Lung (tissue), 12 donors: ENCODE measurements around the gene TRIM56. TPM values are rescaled to one million over a fixed set of nuclear protein-coding genes. Genes with fewer than 3 reads are reported as not detected.
A peak's percentile ranks its signal among the peaks of the same experiment; 100 is the strongest.
"Not testable (repeated sequence)": the region's sequence is repeated elsewhere in the genome, so short reads cannot be mapped to it uniquely, and the experiment has no call there.

Experiments
- ATAC-seq: fragments of 200-7000 bp; cut with Tn5 transposase; one replicate; pipeline ENCODE4 v1.9.1; 2020; ENCODE audit warnings: moderate number of reproducible peaks; ENCODE audit not compliant: insufficient read depth, low FRiP score
- DNase-seq, 3 donors: peaks; one replicate each; pipeline ENCODE4 v3.0.0-alpha.2; 2013 to 2017
- H3K27ac ChIP-seq, 2 donors: one replicate each; pipeline ENCODE4 v1.5.1; 2013; ENCODE audit warnings: mild to moderate bottlenecking in 2 of 2, moderate library complexity in 2 of 2, control low read depth in 1 of 2, inconsistent platforms in 1 of 2, low read depth in 1 of 2, low read length in 1 of 2
- H3K27me3 ChIP-seq, 3 donors: one replicate each; pipeline ENCODE4 v1.5.1; 2013; ENCODE audit warnings: low read length in 2 of 3; ENCODE audit not compliant: control insufficient read depth in 3 of 3, insufficient read depth in 3 of 3
- H3K36me3 ChIP-seq, 4 donors: one replicate each; pipeline ENCODE4 v1.5.1; 2013; ENCODE audit warnings: low read length in 4 of 4, mild to moderate bottlenecking in 1 of 4, moderate library complexity in 1 of 4; ENCODE audit not compliant: control insufficient read depth in 4 of 4, insufficient read depth in 4 of 4
- H3K4me1 ChIP-seq, 5 donors: one replicate each; pipeline ENCODE4 v1.5.1; 2013; ENCODE audit warnings: low read length in 5 of 5, mild to moderate bottlenecking in 2 of 5, moderate library complexity in 1 of 5; ENCODE audit not compliant: control insufficient read depth in 5 of 5, insufficient read depth in 5 of 5
- H3K4me3 ChIP-seq: one replicate; pipeline ENCODE4 v1.5.1; 2013; ENCODE audit warnings: mild to moderate bottlenecking, control low read depth, moderate library complexity
- H3K9ac ChIP-seq, 2 donors: one replicate each; pipeline ENCODE4 v1.5.1; 2013; ENCODE audit warnings: low read length in 2 of 2, control low read depth in 1 of 2; ENCODE audit not compliant: insufficient read depth in 1 of 2
- H3K9me3 ChIP-seq, 4 donors: one replicate each; pipeline ENCODE4 v1.5.1; 2013; ENCODE audit warnings: low read length in 3 of 4, mild to moderate bottlenecking in 1 of 4, moderate library complexity in 1 of 4; ENCODE audit not compliant: control insufficient read depth in 4 of 4, insufficient read depth in 3 of 4
- CTCF ChIP-seq: IDR thresholded peaks from 2 replicates; pipeline ENCODE4 v1.5.1; 2012; ENCODE audit warnings: mild to moderate bottlenecking; ENCODE audit errors: control extremely low read depth, extremely low read depth
- WGBS, 2 donors: extraction: QIAGEN DNeasy Blood & Tissue Kit; methylation state at CpG; one replicate each; pipeline ENCODE4 v1.1.7; 2013; 5-methylcytosine and 5-hydroxymethylcytosine counted together
- polyA plus RNA-seq, 2 donors: library from polyadenylated mRNA; stranded (reverse); fragments of 200-250 nt; gene quantifications; one replicate each; pipeline ENCODE4 v1.2.1, GENCODE V29; 2013
- total RNA-seq, 2 donors: library from RNA; depleted of rRNA in 1 of 2; stranded (reverse); fragments of >200 nt in 1 of 2; gene quantifications; one replicate each; pipeline ENCODE4 v1.2.1, GENCODE V29; 2014 to 2021
- donor health status: control.
- donor health status: control.
- donor health status: Bipolar disorder and iron deficiency.
- donor health status: healthy.
- donor health status: DM: yes; HTN: yes; CAD: no.

The TRIM56 gene
- total and polyA plus RNA-seq, 4 donors = 14.4 to 56.6 (median 24.1) TPM

- Histone ChIP-seq H3K9me3 (no peaks in the 10 kb centered on the region), H3K27me3 (no peaks in the 10 kb centered on the region), H3K4me1 (peaks cover 2 to 18% (median 4%) of the 10 kb centered on the region in 5 donors), H3K4me3 (no peak overlapping the region), H3K9ac (no peak overlapping the region), H3K27ac (no peak overlapping the region), H3K36me3 (no peaks in the 10 kb centered on the region)
- WGBS, 2 donors = 89 to 90% methylated on average over 3 of the region's 3 CpGs
- DNase-seq (no peak), ATAC-seq (no peak)
- no peak for TF ChIP-seq CTCF
Observed at GRCh38 chr7:101118856-101119255, 33.6 kb downstream of the TRIM56 start.

GRCh38 chr7:101119876-101120275 is 34.6 kb downstream of the TRIM56 start:
- H3K9me3 ChIP-seq = no peaks in the 10 kb centered on the region
- H3K4me1 ChIP-seq = peaks cover 2 to 18% (median 4%) of the 10 kb centered on the region in 5 donors
- H3K27ac ChIP-seq = no peak overlapping the region
- no peaks in the 10 kb centered on the region for H3K27me3 ChIP-seq
- no peak for DNase-seq
- H3K36me3 ChIP-seq = no peaks in the 10 kb centered on the region
- TF ChIP-seq CTCF = no peak
- H3K4me3 ChIP-seq = no peak overlapping the region
- ATAC-seq = no peak
- WGBS, 2 donors = 55 to 60% methylated on average over 10 of the region's 10 CpGs
- H3K9ac ChIP-seq = no peak overlapping the region

- peaks cover 2 to 20% (median 4%) of the 10 kb centered on the region in 5 donors for H3K4me1 ChIP-seq
Observed at GRCh38 chr7:101120315-101120714, 35.0 kb downstream of the TRIM56 start.

GRCh38 chr7:101121631-101121990 is 36.3 kb downstream of the TRIM56 start:
- not testable (repeated sequence) for H3K9ac ChIP-seq, H3K4me3 ChIP-seq, H3K36me3 ChIP-seq, DNase-seq, H3K27me3 ChIP-seq, H3K9me3 ChIP-seq, ATAC-seq
- 67 to 81% methylated on average over 8 to 9 of the region's 9 CpGs for WGBS, 2 donors
- peaks cover 4 to 31% (median 10%) of the 10 kb centered on the region in 5 donors for H3K4me1 ChIP-seq
- peak overlapping the region; percentile 76 to 92 for H3K27ac ChIP-seq

More at GRCh38 chr7:101120315-101120714, 35.0 kb downstream of the TRIM56 start:
- H3K27ac ChIP-seq = no peak overlapping the region
- DNase-seq (no peak), ATAC-seq (no peak)
- WGBS, 2 donors = 84 to 86% methylated on average over 4 of the region's 4 CpGs
- H3K4me3 ChIP-seq = no peak overlapping the region
- no peak overlapping the region for H3K9ac ChIP-seq
- H3K9me3 ChIP-seq = no peaks in the 10 kb centered on the region
- H3K36me3 ChIP-seq = no peaks in the 10 kb centered on the region
- TF ChIP-seq CTCF = no peak
- H3K27me3 ChIP-seq = no peaks in the 10 kb centered on the region
